Upper lobe of left lung (tissue), 6 donors: ENCODE results near the gene PHF1. TPM values are rescaled to one million over a fixed set of nuclear protein-coding genes. Genes with fewer than 3 reads are reported as not detected.

ENCODE experiments used
- ATAC-seq, 2 donors: fragments of 200-7000 bp; cut with Tn5 transposase; one replicate each; pipeline ENCODE4 v1.9.1; 2022; ENCODE audit warnings: mild to moderate bottlenecking in 2 of 2, moderate library complexity in 2 of 2; ENCODE audit not compliant: low FRiP score in 2 of 2
- DNase-seq, 2 donors: peaks; one replicate each; pipeline ENCODE4 v3.0.0-alpha.2; 2019 to 2020
- H3K27ac ChIP-seq, 4 donors: fragments of 200-600 bp; sonication (generic); one replicate each; pipeline ENCODE4 v1.5.1; 2016 to 2019
- H3K27me3 ChIP-seq, 4 donors: fragments of 200-600 bp; sonication (generic); one replicate each; pipeline ENCODE4 v1.5.1; 2017 to 2019
- H3K36me3 ChIP-seq, 4 donors: fragments of 200-600 bp; sonication (generic); one replicate each; pipeline ENCODE4 v1.5.1; 2016 to 2019
- H3K4me1 ChIP-seq, 4 donors: fragments of 200-600 bp; sonication (generic); one replicate each; pipeline ENCODE4 v1.5.1; 2018 to 2019
- H3K4me3 ChIP-seq, 4 donors: fragments of 200-600 bp; sonication (generic); one replicate each; pipeline ENCODE4 v1.5.1; 2017 to 2019; ENCODE audit warnings: mild to moderate bottlenecking in 2 of 4, moderate library complexity in 1 of 4
- H3K9me3 ChIP-seq, 4 donors: fragments of 200-600 bp; sonication (generic); one replicate each; pipeline ENCODE4 v1.5.1; 2018 to 2019
- CTCF ChIP-seq, 6 experiments: fragments of 450-650 bp in 4 of 6; fragments of 200-600 bp in 2 of 6; sonication (generic) in 2 of 6; IDR thresholded peaks; one replicate each; pipeline ENCODE4 v1.5.1; 2016 to 2019; ENCODE audit warnings: antibody characterized with exemption in 6 of 6
- EP300 ChIP-seq, 4 donors: sonication (generic); formaldehyde crosslinking; IDR thresholded peaks; one replicate each; pipeline ENCODE4 v1.5.1; 2017; ENCODE audit warnings: antibody characterized with exemption in 4 of 4, control low read depth in 2 of 4
- POLR2A ChIP-seq, 4 donors: fragments of 450-650 bp; IDR thresholded peaks; one replicate each; pipeline ENCODE4 v1.5.1; 2016 to 2017; ENCODE audit warnings: antibody characterized with exemption in 4 of 4, mild to moderate bottlenecking in 2 of 4
- POLR2AphosphoS5 ChIP-seq, 2 donors: sonication (generic); formaldehyde crosslinking; IDR thresholded peaks; one replicate each; pipeline ENCODE4 v1.5.1; 2017; ENCODE audit warnings: antibody characterized with exemption in 2 of 2
- WGBS, 2 donors: methylation state at CpG; one replicate each; pipeline ENCODE4 v1.1.5; 2017 to 2018; 5-methylcytosine and 5-hydroxymethylcytosine counted together
- small RNA-seq, 4 donors: library from RNA; depleted of rRNA; stranded (forward); fragments of <200 nt; gene quantifications; one replicate each; pipeline ENCODE3, GENCODE V24; 2016
- total RNA-seq, 6 donors: library from RNA; depleted of rRNA in 4 of 6; stranded (reverse); fragments of >200 nt in 4 of 6; gene quantifications; one replicate each; pipeline versions ENCODE4 v1.1.0 to v1.2.1, GENCODE V29; 2016 to 2021
- donor health status: DM: no; HTN: no; CAD: no; lungs with moderate emphysema.
- donor health status: DM: no; HTN: yes; CAD: no; lungs with severe emphysema.

Gene PHF1
- total RNA-seq, 6 donors from 2014 or later = 61.7 to 150 (median 65.5) TPM

- TF ChIP-seq CTCF (IDR thresholded peaks at IDR 0.05) = no peak
- no peak for TF ChIP-seq POLR2A (IDR thresholded peaks at IDR 0.05)
- TF ChIP-seq EP300 (IDR thresholded peaks at IDR 0.05) = no peak
- no peak for TF ChIP-seq POLR2AphosphoS5 (IDR thresholded peaks at IDR 0.05)
- H3K4me1 ChIP-seq = peaks cover 7 to 19% (median 8%) of the 10 kb centered on the region in 4 donors
- H3K4me3 ChIP-seq = no peak overlapping the region
- ATAC-seq = no peak
- 70 to 71% methylated on average over 3 of the region's 3 CpGs for WGBS, 2 donors
- no peaks in the 10 kb centered on the region for H3K27me3 ChIP-seq
- peaks cover 0 to 9% (median 0%) of the 10 kb centered on the region in 4 donors for H3K36me3 ChIP-seq
- no peaks in the 10 kb centered on the region for H3K9me3 ChIP-seq
- no peak for DNase-seq
- H3K27ac ChIP-seq = no peak overlapping the region
These were observed 47.9 kb downstream of the PHF1 start for GRCh38 chr6:33458676-33459075.

GRCh38 chr6:33459226-33459625 lies 48.4 kb downstream of the PHF1 start:
- DNase-seq (no peak), ATAC-seq (no peak)
- Histone ChIP-seq H3K36me3 (peaks cover 0 to 9% (median 0%) of the 10 kb centered on the region in 4 donors), H3K4me3 (no peak overlapping the region), H3K4me1 (peaks cover 7 to 14% (median 7%) of the 10 kb centered on the region in 4 donors), H3K27ac (no peak overlapping the region), H3K27me3 (no peaks in the 10 kb centered on the region), H3K9me3 (no peaks in the 10 kb centered on the region)
- no peak for TF ChIP-seq POLR2AphosphoS5 (IDR thresholded peaks at IDR 0.05)
- no peak for TF ChIP-seq EP300 (IDR thresholded peaks at IDR 0.05)
- TF ChIP-seq CTCF (IDR thresholded peaks at IDR 0.05) = no peak
- TF ChIP-seq POLR2A (IDR thresholded peaks at IDR 0.05) = no peak
- WGBS, 2 donors = 94 to 98% methylated on average over 2 of the region's 2 CpGs

Small RNAs within 50 kb of the gene (small RNA-seq; reads per million reads assigned to genes)
- gene RPL35AP4 (0 reads per million in 4 donors), gene ZBTB9 (0 reads per million in 4 donors)

Other genes starting within 250 kb of the PHF1 start
- gene COL11A2, start 218.5 kb upstream of the PHF1 start, total RNA-seq = 1 to 10 TPM in 2 of 6 donors, under 1 TPM in 4; 0.20 to 2.1 (median 0.74) TPM
- 10 to 100 TPM; 19.3 to 67.1 (median 48.4) TPM for gene RXRB, start 210.3 kb upstream of the PHF1 start, total RNA-seq
- gene SLC39A7, start 210.1 kb upstream of the PHF1 start, total RNA-seq = 100 to 1,000 TPM in 2 of 6 donors, 10 to 100 TPM in 4; 37.7 to 104 (median 86.7) TPM
- gene HSD17B8, start 206.4 kb upstream of the PHF1 start, total RNA-seq = 10 to 100 TPM in 5 of 6 donors, 1 to 10 TPM in 1; 8.2 to 39.3 (median 28.7) TPM
- 10 to 100 TPM; 17.9 to 50.6 (median 40.4) TPM for gene RING1, start 202.5 kb upstream of the PHF1 start, total RNA-seq
- 100 to 1,000 TPM in 1 of 6 donors, 10 to 100 TPM in 5; 30.1 to 170 (median 45.8) TPM for gene VPS52, start 139.1 kb upstream of the PHF1 start, total RNA-seq
- 1,000 to 10,000 TPM in 4 of 6 donors, 100 to 1,000 TPM in 2; 535 to 2,038 (median 1,627) TPM for gene RPS18, start 138.9 kb upstream of the PHF1 start, total RNA-seq
- 10 to 100 TPM; 20.1 to 29.7 (median 23.2) TPM for gene B3GALT4, start 133.9 kb upstream of the PHF1 start, total RNA-seq
- 10 to 100 TPM; 21.1 to 50.3 (median 41.7) TPM for gene WDR46, start 121.8 kb upstream of the PHF1 start, total RNA-seq
- gene PFDN6, start 121.4 kb upstream of the PHF1 start, total RNA-seq = 10 to 100 TPM; 13.8 to 42.9 (median 30.7) TPM
- gene RGL2, start 112.1 kb upstream of the PHF1 start, total RNA-seq = 100 to 1,000 TPM in 2 of 6 donors, 10 to 100 TPM in 4; 56.5 to 149 (median 77.9) TPM
- 100 to 1,000 TPM; 131 to 310 (median 221) TPM for gene TAPBP, start 96.9 kb upstream of the PHF1 start, total RNA-seq
- 10 to 100 TPM; 24.2 to 32.5 (median 28.2) TPM for gene ZBTB22, start 93.3 kb upstream of the PHF1 start, total RNA-seq
- 10 to 100 TPM; 29.3 to 57.6 (median 43.5) TPM for gene DAXX, start 88.1 kb upstream of the PHF1 start, total RNA-seq
- gene KIFC1, start 19.2 kb upstream of the PHF1 start, total RNA-seq = 10 to 100 TPM in 1 of 6 donors, 1 to 10 TPM in 5; 1.2 to 11.8 (median 4.4) TPM
- 100 to 1,000 TPM in 4 of 6 donors, 10 to 100 TPM in 2; 53.4 to 171 (median 112) TPM for gene CUTA, start 7.1 kb downstream of the PHF1 start, total RNA-seq
- 10 to 100 TPM in 5 of 6 donors, 1 to 10 TPM in 1; 8.2 to 57.6 (median 19.5) TPM for gene SYNGAP1, start 9.1 kb downstream of the PHF1 start, total RNA-seq
- gene ZBTB9, start 43.6 kb downstream of the PHF1 start, total RNA-seq = 1 to 10 TPM; 3.2 to 8.7 (median 6.1) TPM
- 10 to 100 TPM in 5 of 6 donors, 1 to 10 TPM in 1; 9.2 to 23.5 (median 13.7) TPM for gene BAK1, start 169.3 kb downstream of the PHF1 start, total RNA-seq
- gene ITPR3, start 210.3 kb downstream of the PHF1 start, total RNA-seq = 100 to 1,000 TPM in 5 of 6 donors, 10 to 100 TPM in 1; 95.6 to 179 (median 137) TPM